ENCODE results near the gene NDUFA7. TPM values are rescaled to one million over a fixed set of nuclear protein-coding genes. Genes with fewer than 3 reads are reported as not detected.
"Not testable (repeated sequence)": the region's sequence is repeated elsewhere in the genome, so short reads cannot be mapped to it uniquely, and the experiment has no call there.

The NDUFA7 gene
- total RNA-seq, 1 donor from 2014 or later, result 54.5 TPM

GRCh38 chr19:8307965-8308866, 13.0 kb downstream of the NDUFA7 start, which contains the start of gene CD320:
TSS of gene CD320 (minus strand) at chr19:8308358. CDS start at chr19:8308290, 68 bp downstream.
- no peaks in the 10 kb centered on the region for H3K9me3 Mint-ChIP-seq
- intact Hi-C loops (cut with micrococcal nuclease), result loop anchor here (1.0 kb wide), 1 partner anchor 13 kb away; the partner anchor contains the start of genes NDUFA7 and RPS28
- peak; percentile 85 for DNase-seq (ENCODE audit: low spot score)
- H3K36me3 Mint-ChIP-seq (ENCODE audit: low read depth), result peaks cover 40% of the 10 kb centered on the region
- no peaks in the 10 kb centered on the region for H3K27me3 Mint-ChIP-seq (ENCODE audit: low read depth)
- H3K27ac Mint-ChIP-seq, result peak within 1 kb of the TSS; percentile 88
- peaks cover 19% of the 10 kb centered on the region for H3K4me1 Mint-ChIP-seq (ENCODE audit: low read depth)
- H3K4me3 Mint-ChIP-seq (ENCODE audit: low read depth), result peak within 1 kb of the TSS; percentile 88

DNA sequence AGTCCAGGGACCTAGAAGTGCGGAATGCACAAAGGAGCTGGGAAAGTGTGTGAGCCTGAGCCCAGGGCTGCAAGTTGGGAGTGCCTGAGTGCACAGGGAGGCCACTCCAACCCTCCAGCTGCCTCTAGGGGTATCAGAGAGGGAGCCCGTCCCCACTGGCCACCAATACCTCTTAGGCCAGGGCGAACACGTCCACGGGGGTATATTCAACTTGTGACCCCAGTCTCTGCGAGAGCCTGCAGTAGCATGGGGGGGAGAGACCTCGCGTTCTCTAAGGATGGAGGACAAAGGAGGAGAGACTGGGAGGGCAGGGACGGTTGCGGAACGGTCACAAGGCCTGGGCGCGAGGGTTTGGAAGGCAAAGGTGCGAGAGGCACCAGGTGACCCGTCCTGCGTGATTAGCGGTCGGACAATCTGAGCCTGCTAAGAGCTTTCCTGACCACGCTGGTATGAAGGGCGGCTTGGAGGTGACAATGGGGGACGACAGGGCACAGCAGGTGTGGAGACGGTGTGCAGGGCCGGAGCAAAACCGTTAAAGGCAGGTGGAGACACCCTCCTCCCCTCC, 13.7 kb downstream of the NDUFA7 start:
- H3K4me1 Mint-ChIP-seq (ENCODE audit: low read depth), result peaks cover 19% of the 10 kb centered on the region
- H3K4me3 Mint-ChIP-seq (ENCODE audit: low read depth), result peak overlapping the region; percentile 88
- peak overlapping the region; percentile 81 for H3K27ac Mint-ChIP-seq
- H3K9me3 Mint-ChIP-seq, result no peaks in the 10 kb centered on the region
- no peak for DNase-seq (ENCODE audit: low spot score)
- peaks cover 41% of the 10 kb centered on the region for H3K36me3 Mint-ChIP-seq (ENCODE audit: low read depth)
- intact Hi-C loops (cut with micrococcal nuclease), result no loop called here
- H3K27me3 Mint-ChIP-seq (ENCODE audit: low read depth), result no peaks in the 10 kb centered on the region

DNA sequence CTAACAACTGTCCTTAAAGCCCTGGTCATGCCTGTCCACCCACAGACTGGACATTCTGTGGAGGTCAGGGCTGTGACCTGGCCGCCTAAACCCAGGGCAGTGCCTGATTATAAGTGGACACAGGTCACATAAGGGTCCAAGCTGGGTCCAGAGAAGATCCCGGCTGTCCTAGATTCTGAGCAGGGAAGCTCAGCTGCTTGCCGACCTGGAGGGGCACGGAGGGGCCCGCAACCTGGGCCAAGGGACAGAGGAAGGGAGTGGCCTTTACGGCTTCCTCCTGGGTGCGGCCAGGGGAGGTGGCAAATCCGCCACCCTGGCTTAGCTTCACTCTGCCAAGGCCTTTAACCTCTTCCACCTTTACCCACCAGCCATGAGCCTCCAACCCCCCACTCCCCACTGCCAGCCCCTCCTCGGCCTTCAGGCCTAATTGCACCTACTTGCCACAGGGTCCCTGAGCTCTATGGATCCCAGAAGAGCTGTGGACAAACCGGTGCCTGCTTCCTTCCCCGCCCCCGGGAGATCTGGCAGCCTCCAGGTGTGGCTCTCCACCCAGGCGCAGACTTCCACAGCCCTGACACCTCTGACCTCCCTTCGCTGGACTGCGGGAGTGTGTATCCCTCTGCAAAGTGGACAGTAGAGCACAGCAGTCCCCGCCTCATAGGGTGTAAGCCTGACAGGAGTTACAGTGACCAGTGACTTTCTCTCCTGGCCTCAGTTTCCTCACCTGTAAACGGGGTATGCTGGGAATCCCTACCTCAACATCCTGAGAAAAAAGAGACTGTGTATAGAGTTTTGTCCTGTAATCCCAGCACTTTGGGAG, 14.7 kb downstream of the NDUFA7 start:
- Mint-ChIP-seq H3K4me1 (ENCODE audit: low read depth) (peaks cover 19% of the 10 kb centered on the region), H3K9me3 (no peaks in the 10 kb centered on the region), H3K27ac (peak overlapping the region; percentile 81), H3K27me3 (ENCODE audit: low read depth) (no peaks in the 10 kb centered on the region), H3K36me3 (ENCODE audit: low read depth) (peaks cover 48% of the 10 kb centered on the region), H3K4me3 (ENCODE audit: low read depth) (peak overlapping the region; percentile 88)
- intact Hi-C loops (cut with micrococcal nuclease), result no loop called here
- DNase-seq (ENCODE audit: low spot score), result no peak

GRCh38 chr19:8305798-8306197, 15.4 kb downstream of the NDUFA7 start:
- Mint-ChIP-seq H3K4me3 (ENCODE audit: low read depth) (peak overlapping the region; percentile 88), H3K27me3 (ENCODE audit: low read depth) (no peaks in the 10 kb centered on the region), H3K4me1 (ENCODE audit: low read depth) (peaks cover 19% of the 10 kb centered on the region), H3K27ac (no peak overlapping the region), H3K9me3 (no peaks in the 10 kb centered on the region), H3K36me3 (ENCODE audit: low read depth) (peaks cover 42% of the 10 kb centered on the region)
- intact Hi-C loops (cut with micrococcal nuclease), result no loop called here
- DNase-seq (ENCODE audit: low spot score), result no peak

- no peak overlapping the region for H3K27ac Mint-ChIP-seq
- no peaks in the 10 kb centered on the region for H3K9me3 Mint-ChIP-seq
- H3K4me1 Mint-ChIP-seq (ENCODE audit: low read depth), result peaks cover 19% of the 10 kb centered on the region
- no peaks in the 10 kb centered on the region for H3K27me3 Mint-ChIP-seq (ENCODE audit: low read depth)
- H3K36me3 Mint-ChIP-seq (ENCODE audit: low read depth), result peaks cover 42% of the 10 kb centered on the region
- DNase-seq (ENCODE audit: low spot score), result peak; percentile 16
- intact Hi-C loops (cut with micrococcal nuclease), result no loop called here
- no peak overlapping the region for H3K4me3 Mint-ChIP-seq (ENCODE audit: low read depth)
Observed at GRCh38 chr19:8304841-8305621, 16.1 kb downstream of the NDUFA7 start.

GRCh38 chr19:8302734-8303133, 18.4 kb downstream of the NDUFA7 start:
- no peaks in the 10 kb centered on the region for H3K9me3 Mint-ChIP-seq
- H3K27ac Mint-ChIP-seq, result no peak overlapping the region
- peaks cover 12% of the 10 kb centered on the region for H3K4me1 Mint-ChIP-seq (ENCODE audit: low read depth)
- peaks cover 31% of the 10 kb centered on the region for H3K36me3 Mint-ChIP-seq (ENCODE audit: low read depth)
- intact Hi-C loops (cut with micrococcal nuclease), result no loop called here
- H3K4me3 Mint-ChIP-seq (ENCODE audit: low read depth), result no peak overlapping the region
- no peaks in the 10 kb centered on the region for H3K27me3 Mint-ChIP-seq (ENCODE audit: low read depth)
- DNase-seq (ENCODE audit: low spot score), result peak; percentile 6

DNA sequence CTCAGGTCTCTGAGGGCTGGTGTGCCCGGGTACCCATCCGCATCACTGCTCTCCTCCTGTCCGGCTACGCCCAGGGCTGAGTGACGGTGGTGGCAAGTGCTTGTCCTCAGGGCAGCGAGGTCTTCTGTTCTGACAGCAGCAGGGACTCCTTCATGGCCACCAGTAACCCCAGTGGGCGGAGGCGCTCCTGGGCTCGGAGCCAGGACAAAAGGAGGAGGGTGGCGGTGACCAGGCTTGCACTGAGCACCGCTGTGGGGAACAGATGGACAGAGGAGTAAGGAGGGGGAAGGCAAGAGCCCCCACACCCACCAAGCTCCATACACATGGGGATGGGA, 18.9 kb downstream of the NDUFA7 start:
- no peak overlapping the region for H3K27ac Mint-ChIP-seq
- H3K9me3 Mint-ChIP-seq, result no peaks in the 10 kb centered on the region
- H3K4me3 Mint-ChIP-seq (ENCODE audit: low read depth), result no peak overlapping the region
- intact Hi-C loops (cut with micrococcal nuclease), result no loop called here
- H3K36me3 Mint-ChIP-seq (ENCODE audit: low read depth), result peaks cover 28% of the 10 kb centered on the region
- H3K27me3 Mint-ChIP-seq (ENCODE audit: low read depth), result no peaks in the 10 kb centered on the region
- DNase-seq (ENCODE audit: low spot score), result no peak
- H3K4me1 Mint-ChIP-seq (ENCODE audit: low read depth), result peaks cover 10% of the 10 kb centered on the region

GRCh38 chr19:8291337-8291736, 29.8 kb downstream of the NDUFA7 start:
- intact Hi-C loops (cut with micrococcal nuclease); H3K4me3 Mint-ChIP-seq (ENCODE audit: low read depth); H3K36me3 Mint-ChIP-seq (ENCODE audit: low read depth): not testable (repeated sequence)

GRCh38 chr19:8276508-8276907, 44.7 kb downstream of the NDUFA7 start:
- intact Hi-C loops (cut with micrococcal nuclease); H3K9me3 Mint-ChIP-seq; H3K36me3 Mint-ChIP-seq (ENCODE audit: low read depth); H3K4me1 Mint-ChIP-seq (ENCODE audit: low read depth); H3K4me3 Mint-ChIP-seq (ENCODE audit: low read depth); DNase-seq (ENCODE audit: low spot score); H3K27me3 Mint-ChIP-seq (ENCODE audit: low read depth); H3K27ac Mint-ChIP-seq: not testable (repeated sequence)

More at GRCh38 chr19:8291337-8291736, 29.8 kb downstream of the NDUFA7 start:
- H3K27me3 Mint-ChIP-seq (ENCODE audit: low read depth); H3K4me1 Mint-ChIP-seq (ENCODE audit: low read depth); H3K27ac Mint-ChIP-seq; H3K9me3 Mint-ChIP-seq; DNase-seq (ENCODE audit: low spot score): not testable (repeated sequence)

DNA sequence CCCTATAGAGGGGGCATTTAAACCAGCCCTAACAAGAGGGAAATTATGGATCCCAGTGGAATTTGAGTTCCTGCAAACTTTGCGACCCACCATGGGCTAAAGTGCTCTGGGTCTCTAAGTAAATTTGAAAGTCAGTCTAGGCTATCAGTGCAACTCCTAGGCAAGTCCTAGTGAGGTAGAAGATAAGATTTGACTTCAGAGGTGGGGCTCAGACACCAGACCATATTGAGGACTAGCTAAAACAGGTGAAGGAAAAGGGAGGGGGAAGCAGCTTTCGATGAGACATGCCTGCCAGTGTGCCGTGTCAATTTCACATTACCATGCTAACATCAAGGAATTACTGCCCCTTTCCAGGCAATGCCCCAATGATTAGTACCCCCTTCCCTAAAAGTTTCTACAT, 51.5 kb downstream of the NDUFA7 start:
- Mint-ChIP-seq H3K4me1 (ENCODE audit: low read depth) (peaks cover 13% of the 10 kb centered on the region), H3K27me3 (ENCODE audit: low read depth) (no peaks in the 10 kb centered on the region), H3K9me3 (no peaks in the 10 kb centered on the region)

DNA sequence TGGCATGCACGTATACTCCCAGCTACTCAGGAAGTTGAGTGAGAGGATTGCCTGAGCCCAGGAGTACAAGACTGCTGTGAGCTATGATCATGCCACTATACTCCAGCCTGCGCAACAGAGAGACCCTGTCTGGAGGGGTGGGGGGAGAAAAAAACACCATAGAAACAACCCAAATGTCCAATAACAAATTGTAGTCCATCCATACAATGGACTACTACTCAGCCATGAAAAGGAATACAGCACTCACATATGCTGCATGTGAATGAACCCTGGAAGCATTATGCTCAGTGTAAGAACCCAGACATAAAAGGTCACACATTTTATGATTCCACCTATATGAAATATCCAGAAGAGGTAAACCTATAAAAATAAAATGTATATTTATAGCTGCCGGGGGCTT, 55.3 kb downstream of the NDUFA7 start:
- Mint-ChIP-seq H3K4me3 (ENCODE audit: low read depth) (no peak overlapping the region), H3K36me3 (ENCODE audit: low read depth) (no peaks in the 10 kb centered on the region), H3K4me1 (ENCODE audit: low read depth) (peaks cover 13% of the 10 kb centered on the region), H3K27ac (no peak overlapping the region), H3K27me3 (ENCODE audit: low read depth) (no peaks in the 10 kb centered on the region), H3K9me3 (no peaks in the 10 kb centered on the region)
- intact Hi-C loops (cut with micrococcal nuclease), result no loop called here
- DNase-seq (ENCODE audit: low spot score), result no peak

More for the DNA sequence above, 51.5 kb downstream of the NDUFA7 start:
- DNase-seq (ENCODE audit: low spot score), result peak; percentile 6
- intact Hi-C loops (cut with micrococcal nuclease), result no loop called here
- Mint-ChIP-seq H3K27ac (peak overlapping the region; percentile 82), H3K4me3 (ENCODE audit: low read depth) (peak overlapping the region; percentile 74), H3K36me3 (ENCODE audit: low read depth) (no peaks in the 10 kb centered on the region)

DNA sequence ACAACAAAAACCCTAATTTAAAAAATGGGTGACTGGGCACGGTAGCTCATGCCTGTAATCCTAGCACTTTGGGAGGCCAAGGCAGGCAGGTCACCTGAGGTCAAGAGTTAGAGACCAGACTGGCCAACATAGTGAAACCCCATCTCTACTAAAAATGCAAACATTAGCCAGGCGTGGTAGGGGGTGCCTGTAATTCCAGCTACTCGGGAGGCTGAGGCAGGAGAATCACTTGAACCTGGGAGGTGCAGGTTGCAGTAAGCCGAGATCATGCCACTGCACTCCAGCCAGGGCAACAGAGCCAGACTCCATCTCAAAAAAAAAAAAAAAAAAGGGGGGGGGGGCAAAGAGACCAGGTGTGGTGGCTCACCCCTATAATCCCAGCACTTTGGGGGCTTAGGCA, 56.9 kb downstream of the NDUFA7 start:
- H3K36me3 Mint-ChIP-seq (ENCODE audit: low read depth); H3K4me1 Mint-ChIP-seq (ENCODE audit: low read depth); H3K9me3 Mint-ChIP-seq; intact Hi-C loops (cut with micrococcal nuclease); H3K27ac Mint-ChIP-seq; DNase-seq (ENCODE audit: low spot score); H3K27me3 Mint-ChIP-seq (ENCODE audit: low read depth); H3K4me3 Mint-ChIP-seq (ENCODE audit: low read depth): not testable (repeated sequence)
